GM10847 (cell line): ENCODE data around the gene ZSWIM6.

Source experiments
- POLR2A ChIP-seq: IDR thresholded peaks from 2 replicates; pipeline ENCODE4 v1.6.1; 2011; ENCODE audit not compliant: insufficient read length; ENCODE audit errors: extremely low read depth

ZSWIM6 gene

DNA sequence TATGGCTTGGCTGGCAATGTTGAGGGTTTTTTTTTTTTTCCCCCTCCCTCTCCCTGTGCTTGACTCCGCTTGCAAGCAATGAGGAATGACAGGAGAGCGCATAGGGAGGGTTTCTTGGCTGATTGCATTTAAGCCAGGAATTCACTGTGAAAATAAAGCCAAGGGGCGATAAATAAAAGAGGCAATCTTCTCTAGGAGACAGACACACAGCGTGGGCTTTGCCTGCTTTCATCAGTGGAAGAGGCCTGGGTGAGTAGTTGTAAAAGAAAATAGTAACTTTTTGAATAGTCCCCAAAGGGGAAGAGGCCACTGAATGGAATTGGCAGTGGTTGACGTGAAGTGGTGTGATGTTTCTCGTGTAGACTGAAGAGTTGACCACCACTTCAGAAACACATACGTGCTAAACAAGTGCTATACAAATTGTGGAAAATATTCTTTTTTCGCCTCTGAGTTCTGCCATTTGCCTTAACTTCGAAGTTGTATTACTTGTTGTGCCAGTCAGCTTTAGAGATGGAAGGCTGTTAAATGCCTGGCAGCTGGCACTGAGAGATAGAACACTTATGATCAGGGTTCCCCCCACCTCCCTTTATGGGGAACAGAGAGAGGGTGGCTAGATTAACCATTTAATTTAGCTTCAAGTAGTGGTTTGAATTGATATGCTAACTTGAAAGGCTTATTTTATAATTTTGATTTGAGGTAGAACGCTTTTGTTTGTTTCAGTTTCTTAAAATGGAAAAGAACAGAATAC lies 3.0 kb downstream of the ZSWIM6 start:
- TF ChIP-seq POLR2A, result no peak

- TF ChIP-seq POLR2A, result no peak
These were observed 7.7 kb downstream of the ZSWIM6 start for GRCh38 chr5:61339764-61340163.

GRCh38 chr5:61340775-61341361 lies 8.8 kb downstream of the ZSWIM6 start:
- no peak for TF ChIP-seq POLR2A

DNA sequence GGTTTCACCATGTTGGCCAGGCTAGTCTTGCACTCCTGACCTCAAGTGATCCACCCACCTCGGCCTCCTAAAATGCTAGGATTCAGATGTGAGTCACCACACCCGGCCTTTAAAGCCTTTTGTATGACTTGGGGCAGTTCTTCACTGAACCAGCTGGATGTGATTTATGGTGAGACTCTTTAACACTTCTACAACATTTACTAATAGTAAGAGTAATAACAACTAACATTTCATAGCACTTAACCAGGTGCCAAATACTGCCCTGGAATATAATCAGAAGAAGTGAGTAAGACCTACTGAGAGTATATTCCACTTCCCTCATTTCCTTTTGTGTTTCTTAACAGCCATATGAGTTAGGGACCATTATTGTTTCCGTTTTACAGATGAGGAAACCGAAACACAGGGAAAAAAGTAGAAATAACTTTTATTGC lies 10.0 kb downstream of the ZSWIM6 start:
- TF ChIP-seq POLR2A, result no peak

DNA sequence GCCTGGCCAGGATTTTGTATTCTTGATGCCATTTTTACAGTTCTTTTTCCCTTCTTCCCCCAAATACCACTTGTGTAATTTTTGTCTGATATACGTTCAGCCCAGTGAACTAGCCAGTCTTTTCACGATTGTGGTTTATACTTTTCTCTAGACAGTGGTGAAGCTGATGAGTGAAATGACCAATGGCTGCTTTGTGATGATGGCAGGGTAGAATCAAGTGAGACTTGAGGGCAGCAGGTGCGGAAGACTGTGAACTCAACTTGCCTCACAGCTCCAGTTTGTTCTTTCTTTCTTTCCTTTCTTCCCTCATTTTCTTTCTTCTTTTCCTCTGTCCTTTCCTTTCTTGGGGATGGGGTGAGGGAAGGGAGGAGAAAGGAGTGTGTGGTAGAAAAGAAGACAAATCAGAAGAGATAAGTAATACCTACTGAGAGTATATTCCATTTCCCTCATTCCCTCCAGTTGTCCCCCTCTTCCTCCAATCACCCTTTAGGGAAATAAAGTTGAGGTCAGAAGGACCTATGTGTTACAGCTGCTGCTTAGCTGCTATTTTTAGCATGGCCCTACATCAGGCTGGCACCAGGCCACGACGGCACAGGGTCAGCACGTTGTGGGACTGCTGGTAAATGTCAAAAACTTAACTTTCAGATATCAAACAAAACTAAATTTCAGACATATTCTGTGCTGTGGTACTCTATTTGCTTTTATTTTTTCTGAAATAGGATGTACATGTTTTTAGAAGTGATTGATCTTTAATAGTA lies 12.3 kb downstream of the ZSWIM6 start:
- no peak for TF ChIP-seq POLR2A

DNA sequence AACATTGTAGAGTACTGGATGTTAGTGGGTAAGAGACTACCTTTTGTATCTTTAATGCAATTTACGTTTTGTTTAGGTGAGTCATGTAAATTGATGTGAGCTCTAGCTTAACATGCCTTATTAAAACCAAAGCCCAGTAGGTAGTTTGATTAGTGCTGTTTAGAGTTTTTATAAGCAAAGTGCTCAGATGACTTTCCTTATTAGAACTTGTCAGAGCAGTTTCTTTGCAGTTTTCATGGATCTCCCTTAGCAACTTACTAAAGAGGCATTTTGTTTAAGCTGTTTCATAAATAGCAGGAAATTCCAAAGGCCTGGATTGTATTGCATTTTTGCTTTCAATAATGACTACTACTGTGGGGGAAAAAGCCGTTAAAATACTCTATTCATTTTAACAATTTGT lies 14.5 kb downstream of the ZSWIM6 start:
- TF ChIP-seq POLR2A, result no peak

- no peak for TF ChIP-seq POLR2A
These were observed 15.0 kb downstream of the ZSWIM6 start for GRCh38 chr5:61347080-61347479.

- TF ChIP-seq POLR2A, result no peak
These were observed 16.4 kb downstream of the ZSWIM6 start for GRCh38 chr5:61348447-61348846.

DNA sequence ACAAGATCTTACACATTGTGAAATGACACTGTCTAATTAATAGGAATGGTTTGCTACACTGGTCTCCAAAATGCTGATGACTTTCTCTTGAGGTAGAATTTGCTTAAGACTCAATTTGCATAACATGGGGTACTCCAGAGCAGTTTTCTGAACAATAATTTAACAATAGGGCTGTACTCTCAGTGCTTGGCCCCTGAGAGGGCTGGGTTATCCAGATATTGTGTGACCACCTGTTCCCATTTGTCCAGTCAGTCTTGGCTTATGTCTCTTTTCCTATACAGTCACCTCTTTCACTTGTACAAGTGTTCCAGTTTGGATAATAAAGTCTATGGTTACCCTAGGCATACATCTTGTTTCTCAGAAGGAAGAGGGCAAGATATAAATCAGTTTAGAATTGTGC lies 17.9 kb downstream of the ZSWIM6 start:
- TF ChIP-seq POLR2A, result no peak

DNA sequence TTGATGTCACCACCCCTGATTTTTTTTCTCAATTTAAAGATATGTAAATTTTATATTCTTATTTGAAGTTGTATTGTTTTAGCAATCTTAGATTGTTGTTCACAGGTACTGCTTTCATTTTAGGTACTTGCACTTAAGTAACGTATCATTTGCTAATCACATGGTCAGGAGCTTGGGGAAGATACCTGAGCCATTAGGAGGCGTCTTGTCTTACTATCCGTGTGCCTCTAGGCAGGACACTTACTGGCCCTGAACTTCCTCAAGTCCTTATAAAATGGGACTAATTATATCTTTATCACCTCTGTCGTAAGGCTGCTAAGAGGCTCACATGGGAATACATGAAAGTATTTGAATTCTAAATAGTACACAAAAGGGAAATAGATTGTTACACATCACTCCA lies 18.5 kb downstream of the ZSWIM6 start:
- TF ChIP-seq POLR2A, result no peak

DNA sequence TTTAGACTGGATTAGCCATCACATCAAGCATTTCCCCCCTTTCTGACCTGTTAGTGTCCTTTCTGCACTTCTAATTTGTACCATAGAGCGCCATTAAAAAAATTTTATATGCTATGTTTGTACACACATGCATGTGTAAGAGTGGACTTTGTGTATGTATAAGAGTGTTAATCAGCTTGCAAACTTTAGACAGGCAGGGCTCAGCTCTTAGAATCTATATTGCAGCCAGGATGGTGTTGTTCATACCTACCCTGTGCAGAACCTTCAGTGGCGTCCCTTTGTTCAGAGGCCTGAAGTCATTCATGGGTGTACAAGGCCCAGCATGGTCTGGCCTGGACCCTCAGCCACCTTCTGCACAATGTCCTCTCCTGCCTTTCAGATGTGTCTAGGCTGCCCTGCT lies 19.7 kb downstream of the ZSWIM6 start:
- TF ChIP-seq POLR2A, result no peak

- TF ChIP-seq POLR2A, result no peak
These were observed 20.1 kb downstream of the ZSWIM6 start for GRCh38 chr5:61352180-61352579.

GRCh38 chr5:61352612-61353156 lies 20.6 kb downstream of the ZSWIM6 start:
- no peak for TF ChIP-seq POLR2A

- TF ChIP-seq POLR2A, result no peak
These were observed 21.2 kb downstream of the ZSWIM6 start for GRCh38 chr5:61353293-61353692.

DNA sequence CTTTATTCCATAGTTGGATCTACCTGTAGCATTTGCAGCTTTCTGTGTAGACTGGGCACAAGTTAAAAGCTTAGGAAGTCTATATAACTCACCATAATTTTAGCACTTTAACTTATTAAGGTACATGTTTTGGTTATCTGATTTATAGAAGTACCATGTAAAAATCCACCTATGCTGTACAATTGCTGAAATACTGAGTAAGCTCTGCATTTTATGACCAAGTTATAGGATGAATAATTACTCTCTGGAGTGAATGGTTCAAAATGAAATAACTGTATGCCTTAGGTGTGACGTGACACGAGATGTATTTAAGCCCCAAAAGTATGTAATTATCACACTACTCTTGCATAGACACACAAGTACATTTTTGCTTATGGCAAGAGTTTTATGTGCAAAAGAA lies 22.1 kb downstream of the ZSWIM6 start:
- no peak for TF ChIP-seq POLR2A

GRCh38 chr5:61357745-61358144 lies 25.7 kb downstream of the ZSWIM6 start:
- TF ChIP-seq POLR2A, result no peak

GRCh38 chr5:61362796-61363368 lies 30.8 kb downstream of the ZSWIM6 start:
- TF ChIP-seq POLR2A, result no peak
